T-helper 1 cell (primary cell): ENCODE results near the gene TACC2.

ENCODE experiments used
- DNase-seq, 5 donors: peaks; one replicate each; pipeline ENCODE4 v3.0.0-alpha.2; 2012 to 2020

TACC2 gene

GRCh38 chr10:122126763-122127659 is 138.0 kb downstream of the TACC2 start:
- DNase-seq, result no peak

DNA sequence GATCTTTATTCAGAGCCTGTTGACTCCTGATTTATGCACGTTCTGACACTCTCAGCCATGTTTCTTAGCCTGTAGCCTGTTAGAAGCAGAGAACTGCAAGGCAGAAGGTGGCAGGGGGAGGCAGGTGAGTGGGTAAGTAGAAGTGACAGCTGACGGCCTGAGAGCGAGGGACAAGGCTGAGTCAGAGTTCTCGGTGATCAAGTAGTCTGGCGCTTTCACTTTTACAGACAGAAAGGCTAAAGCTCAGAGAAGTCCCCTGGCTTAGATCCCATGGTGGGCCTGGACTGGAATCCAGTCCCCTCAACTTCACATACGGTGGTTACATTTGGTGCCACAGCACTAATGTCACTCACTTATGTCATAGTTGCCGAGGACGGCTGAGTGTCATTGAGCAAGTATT is 139.0 kb downstream of the TACC2 start:
- no peak for DNase-seq

DNA sequence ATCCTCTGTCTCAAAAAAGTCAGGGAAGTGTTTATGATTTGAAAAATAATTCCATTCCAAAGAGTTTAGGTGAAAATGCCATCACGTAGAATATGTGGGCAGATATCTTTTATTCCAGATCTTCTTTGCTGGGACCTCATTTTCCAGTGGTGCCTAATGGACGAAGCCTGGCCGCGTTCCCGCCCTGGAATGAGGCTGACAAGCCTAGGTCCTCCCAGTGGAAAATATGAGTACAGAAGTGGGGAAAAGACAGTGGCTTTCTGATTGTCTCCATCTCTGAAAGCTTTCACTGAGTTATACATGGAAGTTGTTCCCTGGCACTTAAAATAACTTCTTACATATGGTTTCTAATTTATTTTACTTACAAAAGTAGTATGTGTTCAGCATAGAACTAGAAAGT is 139.4 kb downstream of the TACC2 start:
- no peak for DNase-seq

DNA sequence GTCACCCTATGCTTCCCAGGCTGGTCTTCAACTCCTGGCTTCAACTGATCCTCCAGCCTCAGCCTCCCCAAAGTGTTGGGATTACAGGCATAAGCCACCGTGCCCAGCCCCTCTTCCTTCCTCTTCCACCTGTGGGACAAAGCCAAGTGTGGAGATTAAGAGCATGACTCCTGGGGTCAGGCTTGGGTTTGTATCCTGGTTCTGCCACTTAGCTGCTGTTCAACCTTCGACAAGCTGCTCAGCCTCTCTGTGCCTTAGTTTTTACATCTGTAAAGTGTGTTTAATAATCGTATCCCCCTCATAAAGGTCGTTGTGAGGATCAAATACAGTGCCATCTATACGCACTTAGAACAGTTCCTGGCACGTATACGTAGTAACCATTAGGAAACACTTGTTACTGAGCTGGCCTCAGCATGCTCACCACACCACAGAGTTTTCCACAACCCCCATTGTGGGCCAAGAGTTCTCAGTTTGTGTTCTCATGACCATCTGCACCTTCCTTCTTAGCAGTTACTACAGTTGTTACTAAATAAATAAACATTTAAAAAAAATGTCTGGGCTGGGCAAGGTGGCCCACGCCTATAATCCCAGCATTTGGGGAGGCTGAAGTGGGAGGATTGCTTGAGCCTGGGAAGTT is 141.6 kb downstream of the TACC2 start:
- DNase-seq, result no peak

GRCh38 chr10:122132331-122132755 is 143.4 kb downstream of the TACC2 start:
- DNase-seq, result no peak

GRCh38 chr10:122132882-122133565 is 144.1 kb downstream of the TACC2 start:
- no peak for DNase-seq

DNA sequence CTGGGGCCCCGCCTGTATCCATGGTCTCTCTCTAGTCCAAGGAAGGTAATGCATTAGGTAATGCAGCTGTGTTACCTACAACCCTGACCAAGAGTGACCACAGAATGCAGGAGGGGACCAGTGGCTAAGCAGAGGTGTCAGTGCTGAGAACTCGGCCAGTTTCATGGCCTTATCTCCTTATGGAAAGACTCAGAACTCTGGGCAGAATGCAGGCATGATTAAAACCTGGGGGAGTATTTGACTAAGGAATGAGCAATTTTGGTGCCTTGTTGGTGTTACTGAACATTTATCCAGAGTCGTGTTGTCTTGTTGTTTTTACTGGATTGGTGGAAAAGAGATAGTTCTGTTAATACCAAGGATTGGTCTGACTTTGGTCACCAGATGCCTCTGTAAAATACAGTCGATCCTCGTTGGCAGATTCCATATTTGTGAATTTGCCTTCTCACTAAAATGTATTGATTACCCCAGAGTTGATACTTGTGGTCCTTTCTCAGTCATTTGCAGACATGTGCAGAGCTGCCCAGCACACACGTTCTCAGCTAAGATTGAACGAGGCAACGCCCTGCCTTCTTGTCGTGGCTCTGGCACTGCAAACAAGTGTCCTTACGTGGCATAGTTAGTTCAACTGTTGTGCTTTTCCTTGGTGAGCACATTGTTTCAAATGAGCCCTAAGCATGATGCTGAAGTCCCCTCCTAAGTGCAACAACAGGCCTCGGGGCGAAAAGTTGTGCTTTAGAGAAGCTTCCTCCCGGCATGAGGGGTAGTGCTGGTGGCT is 146.5 kb downstream of the TACC2 start:
- no peak for DNase-seq

- DNase-seq, result no peak
Measured at GRCh38 chr10:122138831-122139625, 150.1 kb downstream of the TACC2 start.

GRCh38 chr10:122139627-122140170 is 150.7 kb downstream of the TACC2 start:
- no peak for DNase-seq

DNA sequence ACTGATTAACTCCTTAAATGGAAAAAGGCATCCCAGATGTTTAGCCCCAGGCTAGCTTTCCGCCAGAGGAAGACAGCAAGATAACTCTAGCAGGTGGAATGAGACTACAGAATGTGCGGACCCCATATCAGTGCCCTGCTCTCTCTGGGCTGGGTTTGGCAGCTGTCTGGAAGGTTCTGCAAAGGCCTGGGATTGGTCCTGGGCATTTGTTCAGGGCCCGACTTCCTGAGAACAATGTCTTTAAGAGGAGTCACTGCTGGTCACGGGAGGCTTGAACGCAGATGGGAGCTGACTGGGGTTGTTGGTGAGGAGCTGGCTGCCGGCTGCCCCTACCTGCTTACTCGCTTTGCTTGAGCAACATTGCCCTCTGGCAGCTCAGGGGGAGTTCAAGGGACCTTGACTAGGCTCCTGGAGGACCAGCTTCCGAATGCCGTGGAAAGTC is 151.5 kb downstream of the TACC2 start:
- DNase-seq, result no peak

DNA sequence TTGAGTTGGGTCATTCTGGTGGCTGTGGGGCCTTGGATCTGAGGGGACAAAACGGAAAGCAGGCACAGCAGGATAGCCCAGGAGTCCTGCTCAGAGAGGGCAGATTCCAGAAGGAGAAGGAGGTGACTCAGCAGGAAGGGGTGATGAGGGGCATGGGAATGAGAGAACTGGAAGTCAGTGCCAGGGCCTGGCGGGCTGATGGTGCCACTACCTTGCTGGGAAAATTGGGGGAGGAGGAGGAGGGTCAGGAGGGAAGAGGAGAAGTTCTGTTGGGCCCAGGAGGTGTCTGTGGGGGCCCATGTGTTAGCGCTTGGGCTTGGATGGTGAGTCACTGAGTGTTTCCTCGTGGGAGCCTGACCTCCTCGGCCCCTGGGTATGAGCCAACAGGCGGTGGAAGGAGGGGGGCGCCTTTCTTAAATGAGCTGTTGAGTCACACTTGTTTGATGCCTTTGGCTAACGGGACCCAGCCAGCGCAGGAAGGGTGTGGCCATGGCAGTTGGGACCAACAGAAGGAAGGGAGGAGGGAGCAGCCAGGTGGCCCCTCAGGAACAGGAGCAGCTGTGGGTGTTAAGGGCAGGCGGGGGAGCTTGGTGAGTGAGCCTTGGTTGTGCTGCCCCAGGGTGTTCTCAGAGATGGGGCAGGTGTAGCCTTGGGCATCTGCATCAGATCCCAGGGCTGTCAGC is 152.1 kb downstream of the TACC2 start:
- DNase-seq, result no peak

DNA sequence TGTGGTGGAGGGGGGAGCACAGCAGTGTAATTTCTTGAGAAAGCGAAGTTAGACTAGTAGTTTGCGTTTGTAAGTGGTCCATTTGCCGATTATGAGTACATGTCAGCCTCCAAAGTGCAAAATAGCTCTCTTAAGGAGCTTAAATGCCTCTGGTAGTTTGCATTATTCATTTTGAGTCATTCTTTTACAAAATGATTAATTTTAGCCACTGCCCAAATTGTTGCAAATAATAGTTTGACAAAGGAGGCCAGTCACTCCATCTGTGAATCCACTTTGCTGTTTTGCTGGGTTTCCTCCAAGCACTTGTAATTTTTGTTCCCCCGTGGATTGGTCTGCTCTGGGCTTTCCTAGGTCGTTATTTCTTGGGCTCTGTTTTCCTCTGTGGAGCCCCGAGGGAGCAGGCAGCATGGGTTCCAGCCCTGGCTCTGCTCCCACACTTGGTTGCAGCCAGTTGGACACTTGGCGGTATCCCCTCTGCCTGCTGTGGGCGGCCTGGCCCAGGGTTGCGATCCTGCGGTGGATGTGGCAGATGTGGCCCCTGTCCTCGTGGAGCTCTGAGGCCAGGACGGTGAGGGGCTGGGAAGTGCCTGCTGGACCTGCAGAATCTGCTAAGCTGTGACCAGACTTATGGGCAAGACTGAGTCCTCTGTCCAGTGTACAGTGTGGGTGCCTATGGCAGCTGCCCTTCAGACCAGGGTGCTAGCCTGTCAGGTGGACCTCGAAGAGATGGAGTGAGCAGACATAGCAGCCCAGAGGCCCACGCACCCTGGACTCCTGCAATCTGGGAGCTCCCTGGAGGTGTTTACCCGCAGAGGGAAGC is 153.1 kb downstream of the TACC2 start:
- DNase-seq, result no peak

GRCh38 chr10:122142641-122143237 is 153.8 kb downstream of the TACC2 start:
- no peak for DNase-seq

DNA sequence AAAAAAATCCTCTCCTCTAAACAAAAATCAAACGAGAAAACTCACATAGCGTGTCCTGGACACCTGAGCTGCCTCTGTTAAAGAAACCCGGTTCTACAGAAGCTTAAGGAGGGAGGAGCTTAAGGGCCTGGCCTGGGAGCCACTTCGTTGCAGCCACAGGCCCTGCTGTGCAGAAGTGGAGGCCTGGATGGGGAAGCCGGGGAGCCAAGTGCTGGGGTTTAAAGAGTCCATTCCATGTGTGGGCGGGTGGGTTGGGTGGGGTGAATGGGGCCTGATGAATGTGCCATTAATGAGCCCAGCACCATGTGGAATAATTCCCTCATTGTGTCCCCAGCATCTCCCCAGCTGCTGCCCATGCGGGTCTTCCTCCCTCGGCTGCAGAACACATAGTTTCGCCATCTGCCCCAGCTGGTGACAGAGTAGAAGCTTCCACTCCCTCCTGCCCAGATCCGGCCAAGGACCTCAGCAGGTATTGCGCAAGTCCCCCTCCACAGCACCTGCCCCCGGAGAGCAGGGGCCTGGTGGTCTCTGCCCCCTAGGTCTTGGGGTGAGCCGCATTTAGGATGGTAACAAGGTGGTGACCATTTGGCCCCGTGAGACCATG is 154.4 kb downstream of the TACC2 start:
- no peak for DNase-seq

DNA sequence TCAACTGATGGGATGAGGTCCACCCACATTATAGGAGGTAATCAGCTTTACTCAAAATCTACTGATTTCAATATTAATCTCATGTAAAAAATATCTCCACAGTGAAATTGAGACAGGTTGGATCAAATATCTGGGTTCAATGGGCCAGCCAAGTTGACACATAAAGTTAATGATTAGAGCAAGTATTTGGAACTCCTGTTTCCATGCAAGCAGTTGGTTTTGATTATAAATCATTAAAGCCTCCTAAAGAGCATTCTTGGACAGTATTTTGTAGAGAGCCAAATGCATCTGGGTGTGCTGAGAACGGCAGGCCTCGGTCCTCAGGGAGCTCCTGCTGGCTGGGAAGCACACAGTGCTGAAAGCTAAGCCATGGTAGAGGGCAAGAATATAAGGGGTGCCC is 155.2 kb downstream of the TACC2 start:
- DNase-seq, result no peak

DNA sequence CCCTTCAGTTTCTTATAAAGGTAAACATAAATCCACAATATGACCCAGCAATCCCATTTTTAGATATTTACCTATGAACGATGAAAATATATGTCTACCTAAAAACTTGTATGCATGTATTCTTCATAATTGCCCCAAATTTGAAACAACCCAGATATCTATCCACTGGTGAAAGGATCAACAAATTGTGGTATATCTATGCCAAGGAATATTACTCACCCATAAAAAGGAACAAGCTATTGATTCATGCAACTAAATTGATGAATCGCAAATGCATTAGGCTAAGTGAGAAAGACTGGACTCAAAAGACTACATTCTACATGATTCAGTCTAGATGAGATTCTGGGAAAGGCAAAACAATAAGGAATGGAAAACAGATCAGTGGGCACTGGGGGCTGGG is 156.2 kb downstream of the TACC2 start:
- no peak for DNase-seq

GRCh38 chr10:122147663-122148062 is 158.7 kb downstream of the TACC2 start:
- DNase-seq, result no peak

- no peak for DNase-seq
Measured at GRCh38 chr10:122148876-122149560, 160.1 kb downstream of the TACC2 start.
